Stimulated activated CD8-positive, alpha-beta memory T cell treated with anti-CD3 and anti-CD28 coated beads, Interleukin-15, amount 100 ng/mL, for 24 hours (primary cell): ENCODE data around the gene ITGA6.

ENCODE experiments used
- DNase-seq: peaks from one replicate; pipeline ENCODE4 v3.0.0-alpha.2; 2020; ENCODE audit warnings: low read depth

Gene ITGA6

DNA sequence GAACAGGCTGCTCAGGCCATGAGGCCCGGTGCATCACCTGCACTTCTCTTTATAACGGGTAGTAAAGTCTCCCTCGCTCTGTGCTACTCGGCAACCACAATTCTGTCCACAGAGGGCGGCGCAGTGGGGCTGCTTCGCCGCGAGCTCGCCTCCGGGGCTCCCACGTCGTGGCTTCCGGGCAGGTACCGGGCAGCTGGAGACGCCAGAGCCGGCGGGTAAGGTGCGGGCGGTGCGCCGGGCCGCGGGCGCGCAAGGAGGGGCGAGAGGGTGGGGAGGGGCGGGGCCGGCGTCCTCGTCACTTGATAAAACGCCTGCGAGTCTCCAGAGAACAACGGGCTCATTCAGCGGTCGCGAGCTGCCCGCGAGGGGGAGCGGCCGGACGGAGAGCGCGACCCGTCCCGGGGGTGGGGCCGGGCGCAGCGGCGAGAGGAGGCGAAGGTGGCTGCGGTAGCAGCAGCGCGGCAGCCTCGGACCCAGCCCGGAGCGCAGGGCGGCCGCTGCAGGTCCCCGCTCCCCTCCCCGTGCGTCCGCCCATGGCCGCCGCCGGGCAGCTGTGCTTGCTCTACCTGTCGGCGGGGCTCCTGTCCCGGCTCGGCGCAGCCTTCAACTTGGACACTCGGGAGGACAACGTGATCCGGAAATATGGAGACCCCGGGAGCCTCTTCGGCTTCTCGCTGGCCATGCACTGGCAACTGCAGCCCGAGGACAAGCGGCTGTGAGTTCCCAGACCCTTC is at the start of gene ITGA6:
TSS of gene ITGA6 (plus strand) at position 331 of the 734 bp plus-strand sequence.
- peak; percentile 41 for DNase-seq

DNA sequence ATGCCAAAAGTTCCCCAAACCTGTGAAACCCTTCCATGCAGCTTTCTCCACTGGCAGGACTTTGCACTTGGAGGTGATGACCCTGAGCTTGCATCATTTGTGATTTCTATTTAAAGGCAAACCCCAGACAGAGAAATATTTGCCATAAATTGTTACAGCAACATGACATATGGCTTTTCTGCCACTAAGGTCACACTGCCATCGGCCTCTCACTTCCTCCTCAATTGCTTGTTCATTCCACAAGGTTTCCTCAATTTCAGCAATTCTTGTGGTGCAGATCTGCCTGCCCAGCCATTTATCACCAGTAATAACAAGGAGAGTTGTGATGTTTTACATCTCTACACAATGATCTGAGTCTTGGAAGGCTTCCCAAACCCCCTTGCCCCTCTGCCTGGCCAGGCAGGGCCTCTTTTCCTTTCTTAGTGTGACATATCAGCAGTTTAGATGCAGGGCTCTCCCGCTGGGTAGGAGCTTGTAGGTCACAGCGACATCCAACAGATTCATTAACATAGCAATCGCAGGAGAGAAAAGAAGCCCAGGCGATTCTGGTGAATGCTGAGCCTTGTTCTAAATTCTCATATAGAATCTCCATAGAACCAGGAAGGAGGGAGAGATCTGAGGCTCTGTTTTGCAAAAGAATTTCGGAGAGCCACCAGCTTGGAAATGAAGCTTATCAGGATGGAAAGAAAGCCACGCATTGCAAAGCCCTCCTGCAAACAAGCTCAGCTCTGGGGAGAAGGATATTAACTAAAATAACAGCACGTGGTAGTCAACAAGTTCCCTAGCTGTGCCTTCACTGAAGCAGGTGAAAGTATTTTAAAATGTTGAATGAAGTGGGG is 46.7 kb upstream of the ITGA6 start:
- no peak for DNase-seq

GRCh38 chr2:172381275-172382027 is 45.9 kb upstream of the ITGA6 start:
- no peak for DNase-seq

- no peak for DNase-seq
Observed at GRCh38 chr2:172387361-172387760, 40.0 kb upstream of the ITGA6 start.

GRCh38 chr2:172389685-172390339 is 37.6 kb upstream of the ITGA6 start:
- no peak for DNase-seq

GRCh38 chr2:172394002-172394401 is 33.4 kb upstream of the ITGA6 start:
- DNase-seq: no peak

DNA sequence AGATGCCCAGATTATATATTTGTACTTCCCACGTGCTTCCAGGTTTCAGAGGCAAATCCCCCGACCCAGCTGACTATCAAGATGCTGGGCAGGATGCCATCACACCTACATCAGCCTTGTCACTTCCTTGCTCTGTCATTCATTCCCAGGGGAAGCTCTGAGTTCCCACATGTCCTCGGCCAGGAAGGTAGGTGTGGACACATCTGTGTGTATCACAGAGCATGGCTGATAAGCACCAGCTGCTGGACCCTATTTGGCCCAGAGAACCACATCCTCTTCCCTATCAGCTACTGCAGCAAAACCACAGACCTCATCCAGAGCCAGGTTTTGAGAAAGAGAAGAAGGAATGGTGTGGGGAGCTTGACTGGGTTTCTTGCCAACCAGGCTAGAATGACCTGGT is 31.9 kb upstream of the ITGA6 start:
- DNase-seq: no peak

GRCh38 chr2:172397148-172397834 is 30.1 kb upstream of the ITGA6 start:
- DNase-seq: no peak

DNA sequence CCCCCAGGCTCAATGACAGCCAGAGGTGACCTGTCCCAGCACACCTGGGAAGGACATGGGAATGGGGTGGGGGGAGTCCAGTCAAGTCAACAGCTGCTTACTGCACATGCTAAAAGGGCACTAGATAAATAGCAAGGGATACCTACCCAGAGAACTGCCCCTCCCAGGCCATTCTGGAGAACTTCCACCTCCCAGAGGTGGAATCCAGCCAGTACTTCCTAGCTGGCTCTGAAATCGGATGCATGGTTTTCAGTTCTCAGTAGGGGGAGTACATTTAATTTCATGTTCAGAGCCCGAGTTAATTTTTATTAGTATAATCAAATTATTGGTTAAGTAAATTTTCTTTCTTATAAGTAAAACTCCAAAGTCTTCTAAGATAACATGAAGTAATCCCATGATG is 28.9 kb upstream of the ITGA6 start:
- DNase-seq: no peak

DNA sequence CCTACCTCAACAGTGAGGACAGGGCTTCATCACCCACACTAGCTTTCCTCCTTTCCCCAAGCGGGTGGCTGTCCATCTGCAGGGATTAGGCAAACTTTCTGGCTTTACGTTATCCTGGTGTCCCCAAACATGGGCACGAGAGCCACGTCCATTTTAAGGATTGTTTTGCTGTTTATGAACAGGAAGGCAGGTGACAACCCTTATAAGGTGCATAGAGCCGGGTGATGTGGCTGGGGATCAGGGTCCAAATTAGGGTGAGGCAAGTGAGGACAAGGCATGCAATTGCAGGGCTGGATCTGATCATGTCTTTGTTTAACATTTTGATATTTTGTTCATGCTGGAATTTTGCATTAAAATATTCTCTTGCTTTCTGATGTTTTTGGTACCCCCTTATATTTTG is 27.6 kb upstream of the ITGA6 start:
- no peak for DNase-seq

GRCh38 chr2:172402198-172402597 is 25.2 kb upstream of the ITGA6 start:
- no peak for DNase-seq

DNA sequence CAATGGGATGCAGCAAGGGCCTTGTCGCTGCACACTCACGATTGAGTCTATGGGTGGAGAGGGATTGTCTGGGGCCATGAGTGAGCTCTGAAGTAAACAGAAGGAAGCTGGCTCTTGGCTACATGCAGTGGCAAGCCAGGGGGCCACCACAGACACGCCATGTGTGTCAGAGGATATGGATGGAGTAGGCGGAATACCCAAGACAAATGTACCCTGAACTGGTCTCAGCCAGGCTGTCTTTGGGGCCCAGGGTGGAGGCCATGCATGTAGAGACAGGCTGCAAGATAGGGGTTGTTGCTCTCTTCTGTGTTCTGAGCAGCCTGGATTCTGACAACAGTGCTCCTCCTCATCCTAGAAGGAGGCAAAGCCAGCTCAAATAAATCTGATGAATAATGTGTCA is 24.0 kb upstream of the ITGA6 start:
- DNase-seq: no peak

GRCh38 chr2:172403881-172404468 is 23.4 kb upstream of the ITGA6 start:
- DNase-seq: no peak

DNA sequence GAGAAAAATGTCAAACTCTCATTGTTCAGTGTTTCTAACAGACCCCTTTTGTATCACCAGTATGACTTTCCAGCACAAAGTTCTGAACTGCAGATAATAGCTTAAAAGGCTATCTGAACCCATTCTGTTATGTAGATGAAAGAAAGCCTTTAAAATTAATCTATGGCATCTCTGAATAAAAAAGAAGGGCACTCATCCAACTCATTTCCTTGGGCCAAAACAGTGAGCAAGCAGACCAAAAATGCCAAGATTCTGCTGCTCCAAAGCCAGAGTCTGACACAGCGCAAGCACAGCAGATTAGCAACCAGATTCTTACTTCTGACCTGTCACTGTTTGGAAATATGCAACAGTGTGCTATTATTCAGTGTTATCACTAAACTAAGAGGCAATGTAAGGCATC is 22.6 kb upstream of the ITGA6 start:
- no peak for DNase-seq

- DNase-seq: no peak
Observed at GRCh38 chr2:172405673-172406072, 21.7 kb upstream of the ITGA6 start.

- no peak for DNase-seq
Observed at GRCh38 chr2:172408143-172408766, 19.1 kb upstream of the ITGA6 start.

- no peak for DNase-seq
Observed at GRCh38 chr2:172409042-172409441, 18.3 kb upstream of the ITGA6 start.

- DNase-seq: no peak
Observed at GRCh38 chr2:172412984-172413492, 14.3 kb upstream of the ITGA6 start.

GRCh38 chr2:172415157-172415864 is 12.1 kb upstream of the ITGA6 start:
- no peak for DNase-seq

- DNase-seq: no peak
Observed at GRCh38 chr2:172415865-172416183, 11.6 kb upstream of the ITGA6 start.
